Mammary epithelial cell (primary cell): Measurements from ENCODE around the gene HSD17B8.

Experiments used
- CTCF ChIP-seq, 2 donors: IDR thresholded peaks in 1 of 2; conservative IDR thresholded peaks in 1 of 2; 2 replicates each; pipeline ENCODE4 v1.5.1; 2011 to 2012; ENCODE audit warnings: inconsistent platforms in 2 of 2, low read length in 2 of 2, mild to moderate bottlenecking in 2 of 2, control low read depth in 1 of 2, low read depth in 1 of 2; ENCODE audit not compliant: insufficient read depth in 1 of 2; ENCODE audit errors: extremely low read depth in 1 of 2
- EZH2 ChIP-seq: IDR thresholded peaks from 2 replicates; pipeline ENCODE4 v1.6.1; 2012; ENCODE audit warnings: low read length, inconsistent platforms, borderline replicate concordance

- TF ChIP-seq CTCF (conservative IDR thresholded peaks at IDR 0.05 in 1 of 2, IDR thresholded peaks at IDR 0.05 in 1 of 2; ENCODE audit: extremely low read depth in 1 of 2, insufficient read depth in 1 of 2, low read depth in 1 of 2, low read length in 2 of 2), result no peak
- TF ChIP-seq EZH2, result no peak
Observed at GRCh38 chr6:33243476-33243875, 39.0 kb downstream of the HSD17B8 start.
